Measurements from ENCODE around the gene RHEB.

DNA sequence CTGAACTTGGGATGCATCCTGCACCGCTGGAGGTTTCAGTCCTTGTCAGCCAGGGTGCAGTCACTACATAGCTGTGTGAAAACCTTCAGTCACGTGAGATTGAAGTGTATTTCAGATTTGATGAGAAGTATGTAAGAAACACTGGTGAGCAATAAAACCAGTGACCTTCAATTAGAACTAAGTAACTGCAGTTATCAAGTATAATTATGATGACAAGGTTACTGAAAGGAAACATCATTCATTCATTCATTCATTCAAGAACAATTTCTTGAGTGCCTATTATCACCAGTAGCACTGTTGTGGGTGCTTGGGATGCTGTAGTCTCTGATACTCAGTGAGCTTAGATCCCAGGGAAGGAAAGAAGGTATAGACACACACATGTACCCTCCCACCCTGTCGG lies 33.6 kb downstream of the RHEB start:
- TF ChIP-seq, protein P1, sequence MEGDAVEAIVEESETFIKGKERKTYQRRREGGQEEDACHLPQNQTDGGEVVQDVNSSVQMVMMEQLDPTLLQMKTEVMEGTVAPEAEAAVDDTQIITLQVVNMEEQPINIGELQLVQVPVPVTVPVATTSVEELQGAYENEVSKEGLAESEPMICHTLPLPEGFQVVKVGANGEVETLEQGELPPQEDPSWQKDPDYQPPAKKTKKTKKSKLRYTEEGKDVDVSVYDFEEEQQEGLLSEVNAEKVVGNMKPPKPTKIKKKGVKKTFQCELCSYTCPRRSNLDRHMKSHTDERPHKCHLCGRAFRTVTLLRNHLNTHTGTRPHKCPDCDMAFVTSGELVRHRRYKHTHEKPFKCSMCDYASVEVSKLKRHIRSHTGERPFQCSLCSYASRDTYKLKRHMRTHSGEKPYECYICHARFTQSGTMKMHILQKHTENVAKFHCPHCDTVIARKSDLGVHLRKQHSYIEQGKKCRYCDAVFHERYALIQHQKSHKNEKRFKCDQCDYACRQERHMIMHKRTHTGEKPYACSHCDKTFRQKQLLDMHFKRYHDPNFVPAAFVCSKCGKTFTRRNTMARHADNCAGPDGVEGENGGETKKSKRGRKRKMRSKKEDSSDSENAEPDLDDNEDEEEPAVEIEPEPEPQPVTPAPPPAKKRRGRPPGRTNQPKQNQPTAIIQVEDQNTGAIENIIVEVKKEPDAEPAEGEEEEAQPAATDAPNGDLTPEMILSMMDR (IDR thresholded peaks at IDR 0.05; ENCODE audit: poor library complexity) = no peak
- TF ChIP-seq EZH2 (IDR thresholded peaks at IDR 0.05; ENCODE audit: borderline replicate concordance) (no peak), EZH2phosphoT487 (IDR thresholded peaks at IDR 0.05; ENCODE audit: low read depth, severe bottlenecking, unreplicated experiment) (no peak)

Data from hepatocyte (in vitro differentiated cells).